DND-41 (cell line): ENCODE data around the gene ARRDC3.

Experiments used
- ATAC-seq: fragments of 200-7000 bp; cut with Tn5 transposase; 3 replicates; pipeline ENCODE4 v1.9.1; 2021; ENCODE audit warnings: low read depth; ENCODE audit not compliant: insufficient read depth
- DNase-seq: peaks from one replicate; pipeline ENCODE4 v3.0.0-alpha.2; 2020
- H2AFZ ChIP-seq: 2 replicates; pipeline ENCODE4 v1.6.0; 2012; ENCODE audit warnings: low read depth, low read length
- H3K27ac ChIP-seq: 2 replicates; pipeline ENCODE4 v1.5.1; 2012; ENCODE audit warnings: low read length, inconsistent platforms
- H3K27me3 ChIP-seq: fragments of 200-600 bp; sonication (generic); 2 replicates; pipeline ENCODE4 v1.6.0; 2012; ENCODE audit warnings: low read length, mild to moderate bottlenecking, inconsistent platforms; ENCODE audit not compliant: insufficient read depth, poor library complexity
- H3K36me3 ChIP-seq: 2 replicates; pipeline ENCODE4 v1.5.1; 2012; ENCODE audit warnings: low read length, inconsistent platforms; ENCODE audit not compliant: insufficient read depth
- H3K4me1 ChIP-seq: 2 replicates; pipeline ENCODE4 v1.5.1; 2012; ENCODE audit warnings: mild to moderate bottlenecking, low read length; ENCODE audit not compliant: insufficient read depth
- H3K4me2 ChIP-seq: 2 replicates; pipeline ENCODE4 v1.6.0; 2012; ENCODE audit warnings: mild to moderate bottlenecking, moderate library complexity, low read length, inconsistent platforms; ENCODE audit not compliant: insufficient read depth
- H3K4me3 ChIP-seq, 2 experiments: fragments of 200-600 bp in 1 of 2; shearing (Covaris generic) in 1 of 2; 2 replicates each; pipeline ENCODE4 v1.5.1; 2012 to 2016; ENCODE audit warnings: inconsistent platforms in 2 of 2, low read length in 2 of 2, mild to moderate bottlenecking in 2 of 2, low read depth in 1 of 2, moderate library complexity in 1 of 2
- H3K79me2 ChIP-seq: 2 replicates; pipeline ENCODE4 v1.6.0; 2012; ENCODE audit warnings: low read length, inconsistent platforms; ENCODE audit not compliant: insufficient read depth
- H3K9ac ChIP-seq: 2 replicates; pipeline ENCODE4 v1.6.0; 2012; ENCODE audit warnings: low read depth, mild to moderate bottlenecking, inconsistent platforms, low read length, moderate library complexity
- H3K9me3 ChIP-seq: 2 replicates; pipeline ENCODE4 v1.5.1; 2012; ENCODE audit warnings: low read length, moderate library complexity, mild to moderate bottlenecking, inconsistent platforms; ENCODE audit not compliant: insufficient read depth, severe bottlenecking
- H4K20me1 ChIP-seq: 2 replicates; pipeline ENCODE4 v1.6.0; 2012; ENCODE audit warnings: low read length; ENCODE audit not compliant: insufficient read depth
- EZH2 ChIP-seq: IDR thresholded peaks from 3 replicates; pipeline ENCODE4 v1.6.1; 2012; ENCODE audit warnings: borderline replicate concordance, low read depth, mild to moderate bottlenecking, moderate library complexity, low read length, inconsistent platforms; ENCODE audit not compliant: severe bottlenecking
- TF ChIP-seq, protein P1 (sequence below): IDR thresholded peaks from 2 replicates; pipeline ENCODE4 v1.5.1; 2012; ENCODE audit warnings: borderline replicate concordance, low read length, moderate library complexity, mild to moderate bottlenecking; ENCODE audit not compliant: poor library complexity, severe bottlenecking; ENCODE audit errors: extremely low read depth

ARRDC3 gene

GRCh38 chr5:91419136-91419535, 36.0 kb upstream of the ARRDC3 start:
- ATAC-seq, result no peak
- no peaks in the 10 kb centered on the region for H3K36me3 ChIP-seq
- no peak for DNase-seq
- no peaks in the 10 kb centered on the region for H3K4me1 ChIP-seq
- no peak for TF ChIP-seq EZH2
- TF ChIP-seq, protein P1, sequence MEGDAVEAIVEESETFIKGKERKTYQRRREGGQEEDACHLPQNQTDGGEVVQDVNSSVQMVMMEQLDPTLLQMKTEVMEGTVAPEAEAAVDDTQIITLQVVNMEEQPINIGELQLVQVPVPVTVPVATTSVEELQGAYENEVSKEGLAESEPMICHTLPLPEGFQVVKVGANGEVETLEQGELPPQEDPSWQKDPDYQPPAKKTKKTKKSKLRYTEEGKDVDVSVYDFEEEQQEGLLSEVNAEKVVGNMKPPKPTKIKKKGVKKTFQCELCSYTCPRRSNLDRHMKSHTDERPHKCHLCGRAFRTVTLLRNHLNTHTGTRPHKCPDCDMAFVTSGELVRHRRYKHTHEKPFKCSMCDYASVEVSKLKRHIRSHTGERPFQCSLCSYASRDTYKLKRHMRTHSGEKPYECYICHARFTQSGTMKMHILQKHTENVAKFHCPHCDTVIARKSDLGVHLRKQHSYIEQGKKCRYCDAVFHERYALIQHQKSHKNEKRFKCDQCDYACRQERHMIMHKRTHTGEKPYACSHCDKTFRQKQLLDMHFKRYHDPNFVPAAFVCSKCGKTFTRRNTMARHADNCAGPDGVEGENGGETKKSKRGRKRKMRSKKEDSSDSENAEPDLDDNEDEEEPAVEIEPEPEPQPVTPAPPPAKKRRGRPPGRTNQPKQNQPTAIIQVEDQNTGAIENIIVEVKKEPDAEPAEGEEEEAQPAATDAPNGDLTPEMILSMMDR, result no peak
- no peaks in the 10 kb centered on the region for H3K9me3 ChIP-seq
- no peaks in the 10 kb centered on the region for H4K20me1 ChIP-seq
- peaks cover 2% of the 10 kb centered on the region for H3K27me3 ChIP-seq
- H3K79me2 ChIP-seq, result no peaks in the 10 kb centered on the region
- H3K27ac ChIP-seq, result no peak overlapping the region
- H2AFZ ChIP-seq, result no peak overlapping the region
- H3K4me2 ChIP-seq, result no peak overlapping the region
- no peak overlapping the region for H3K4me3 ChIP-seq
- no peak overlapping the region for H3K9ac ChIP-seq

GRCh38 chr5:91418158-91418557, 35.0 kb upstream of the ARRDC3 start:
- no peak for DNase-seq
- no peaks in the 10 kb centered on the region for H3K36me3 ChIP-seq
- no peak overlapping the region for H2AFZ ChIP-seq
- H3K9ac ChIP-seq, result no peak overlapping the region
- no peaks in the 10 kb centered on the region for H3K4me1 ChIP-seq
- no peaks in the 10 kb centered on the region for H3K9me3 ChIP-seq
- no peak overlapping the region for H3K4me3 ChIP-seq
- TF ChIP-seq, protein P1, result no peak
- TF ChIP-seq EZH2, result no peak
- no peak for ATAC-seq
- no peaks in the 10 kb centered on the region for H3K79me2 ChIP-seq
- H4K20me1 ChIP-seq, result no peaks in the 10 kb centered on the region
- no peak overlapping the region for H3K4me2 ChIP-seq
- no peak overlapping the region for H3K27ac ChIP-seq
- peaks cover 2% of the 10 kb centered on the region for H3K27me3 ChIP-seq

- Histone ChIP-seq H3K4me2 (no peak overlapping the region), H3K79me2 (no peaks in the 10 kb centered on the region), H3K36me3 (no peaks in the 10 kb centered on the region), H3K4me1 (no peaks in the 10 kb centered on the region), H3K27me3 (peaks cover 2% of the 10 kb centered on the region), H3K27ac (no peak overlapping the region), H3K4me3 (no peak overlapping the region), H4K20me1 (no peaks in the 10 kb centered on the region), H2AFZ (no peak overlapping the region), H3K9ac (no peak overlapping the region), H3K9me3 (no peaks in the 10 kb centered on the region)
- ATAC-seq (no peak), DNase-seq (no peak)
- TF ChIP-seq, protein P1, result no peak
- TF ChIP-seq EZH2, result no peak
Observed at GRCh38 chr5:91417219-91417618, 34.1 kb upstream of the ARRDC3 start.

DNA sequence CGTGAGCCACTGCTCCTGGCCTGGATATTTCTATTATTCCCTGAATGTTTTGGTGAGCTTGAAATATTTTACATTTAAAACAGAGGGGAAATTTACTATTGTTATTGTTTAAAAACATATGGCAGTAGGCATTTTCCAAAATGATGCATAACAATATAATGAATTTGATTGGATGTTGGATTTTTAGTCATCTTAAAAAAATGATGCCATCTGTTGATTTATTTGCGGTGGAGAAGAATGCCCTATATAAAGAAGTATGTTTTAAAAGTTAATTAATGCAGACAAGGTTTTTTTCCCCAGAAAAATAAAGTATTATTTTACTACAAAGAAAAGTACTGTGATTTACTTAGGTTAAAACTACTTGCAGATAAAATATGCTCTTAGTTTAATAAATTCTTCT, 33.4 kb upstream of the ARRDC3 start:
- Histone ChIP-seq H2AFZ (no peak overlapping the region), H3K4me2 (no peak overlapping the region), H3K79me2 (no peaks in the 10 kb centered on the region), H4K20me1 (no peaks in the 10 kb centered on the region), H3K4me1 (no peaks in the 10 kb centered on the region), H3K9me3 (no peaks in the 10 kb centered on the region), H3K27ac (no peak overlapping the region), H3K27me3 (no peaks in the 10 kb centered on the region), H3K36me3 (no peaks in the 10 kb centered on the region), H3K4me3 (no peak overlapping the region), H3K9ac (no peak overlapping the region)
- TF ChIP-seq EZH2, result no peak
- no peak for ATAC-seq
- no peak for DNase-seq
